Thoracic aorta (tissue), 2 donors: Measurements from ENCODE around the gene SAP30BP. TPM values are rescaled to one million over a fixed set of nuclear protein-coding genes. Genes with fewer than 3 reads are reported as not detected.
"Not testable (repeated sequence)": the region's sequence is repeated elsewhere in the genome, so short reads cannot be mapped to it uniquely, and the experiment has no call there.

Source experiments
- ATAC-seq: fragments of 150-250 bp; one replicate; pipeline ENCODE4 v1.8.0; 2017; ENCODE audit warnings: low read depth; ENCODE audit not compliant: insufficient number of reproducible peaks, low FRiP score
- DNase-seq: peaks from one replicate; pipeline ENCODE4 v3.0.0-alpha.2; 2020; ENCODE audit warnings: low spot score
- H3K27ac ChIP-seq, 2 donors: fragments of 200-600 bp; sonication (generic); 1 replicate in 1 of 2; 2 replicates in 1 of 2; pipeline ENCODE4 v1.5.1; 2016; ENCODE audit warnings: mild to moderate bottlenecking in 2 of 2, moderate library complexity in 2 of 2
- H3K27me3 ChIP-seq: fragments of 200-600 bp; sonication (generic); replicated peaks from 2 replicates; pipeline ENCODE4 v1.6.0; 2016; ENCODE audit warnings: mild to moderate bottlenecking; ENCODE audit not compliant: insufficient read depth
- H3K36me3 ChIP-seq: fragments of 200-600 bp; sonication (generic); one replicate; pipeline ENCODE4 v1.5.1; 2016
- H3K4me1 ChIP-seq, 2 donors: fragments of 200-600 bp; sonication (generic); 1 replicate in 1 of 2; 2 replicates in 1 of 2; pipeline versions ENCODE4 v1.5.1 to v1.6.0; 2016; ENCODE audit warnings: low read depth in 2 of 2, mild to moderate bottlenecking in 1 of 2; ENCODE audit not compliant: control insufficient read depth in 1 of 2
- H3K4me3 ChIP-seq: fragments of 200-600 bp; sonication (generic); 2 replicates; pipeline ENCODE4 v1.5.1; 2016; ENCODE audit warnings: mild to moderate bottlenecking
- H3K9me3 ChIP-seq: fragments of 200-600 bp; sonication (generic); 2 replicates; pipeline ENCODE4 v1.5.1; 2016
- total RNA-seq, 2 donors: library from RNA; depleted of rRNA; stranded (reverse); fragments of >200 nt; gene quantifications; one replicate each; pipeline versions ENCODE4 v1.1.0 to v1.2.3, GENCODE V29; 2016
- TF ChIP-seq, protein P1 (sequence below): fragments of 200-600 bp; sonication (generic); IDR thresholded peaks from one replicate; pipeline ENCODE4 v1.5.1; 2019; ENCODE audit warnings: antibody characterized with exemption

Gene SAP30BP
- total RNA-seq, 2 donors from 2014 or later: 65.1 to 70.4 TPM

DNA sequence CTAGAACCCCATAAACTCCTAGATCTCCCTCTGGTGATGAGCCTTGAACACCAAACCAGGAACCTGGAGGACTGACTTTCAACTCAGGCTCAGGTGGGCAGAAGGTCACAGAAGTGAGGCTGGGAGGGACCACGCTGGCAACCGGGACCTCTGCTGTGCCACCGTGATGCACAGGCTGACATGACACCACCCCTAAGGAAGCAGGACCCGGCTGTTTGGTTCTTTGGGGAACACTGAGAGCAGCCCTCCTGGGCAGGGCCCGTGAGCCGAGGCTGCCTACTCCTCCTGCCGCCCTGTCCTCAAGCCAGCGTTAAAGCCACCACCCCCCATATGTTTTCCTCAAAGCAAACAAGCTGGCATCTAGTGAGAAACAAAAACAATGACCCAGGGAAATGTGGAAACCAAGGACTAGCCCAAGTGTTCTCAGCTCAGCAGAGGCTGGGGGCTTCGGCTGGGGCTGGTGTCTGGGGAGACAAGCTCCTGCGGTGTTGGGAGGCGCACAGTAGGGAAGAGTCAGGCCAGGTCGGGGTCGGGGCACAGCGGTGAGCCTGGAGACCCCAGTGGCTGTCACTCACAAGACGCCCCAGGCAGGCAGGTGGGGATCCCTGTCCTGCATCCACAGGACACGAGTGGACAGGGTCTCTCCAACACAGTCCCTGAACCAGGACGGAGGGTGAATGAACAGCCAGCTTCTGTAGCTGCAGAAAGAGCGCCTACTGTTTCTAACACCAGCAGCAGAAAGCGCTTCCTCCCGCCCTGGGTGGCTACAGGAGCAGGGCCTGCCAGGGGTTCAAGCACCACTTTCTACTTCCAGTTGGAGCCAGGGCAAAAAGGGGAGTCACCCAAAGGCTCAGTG, 32.2 kb upstream of the SAP30BP start:
- no peak overlapping the region for H3K27ac ChIP-seq
- H3K36me3 ChIP-seq: no peaks in the 10 kb centered on the region
- DNase-seq (no peak), ATAC-seq (no peak)
- H3K9me3 ChIP-seq: no peaks in the 10 kb centered on the region
- H3K4me1 ChIP-seq: peaks cover 10 to 23% of the 10 kb centered on the region in 2 donors
- H3K4me3 ChIP-seq: no peak overlapping the region
- TF ChIP-seq, protein P1, sequence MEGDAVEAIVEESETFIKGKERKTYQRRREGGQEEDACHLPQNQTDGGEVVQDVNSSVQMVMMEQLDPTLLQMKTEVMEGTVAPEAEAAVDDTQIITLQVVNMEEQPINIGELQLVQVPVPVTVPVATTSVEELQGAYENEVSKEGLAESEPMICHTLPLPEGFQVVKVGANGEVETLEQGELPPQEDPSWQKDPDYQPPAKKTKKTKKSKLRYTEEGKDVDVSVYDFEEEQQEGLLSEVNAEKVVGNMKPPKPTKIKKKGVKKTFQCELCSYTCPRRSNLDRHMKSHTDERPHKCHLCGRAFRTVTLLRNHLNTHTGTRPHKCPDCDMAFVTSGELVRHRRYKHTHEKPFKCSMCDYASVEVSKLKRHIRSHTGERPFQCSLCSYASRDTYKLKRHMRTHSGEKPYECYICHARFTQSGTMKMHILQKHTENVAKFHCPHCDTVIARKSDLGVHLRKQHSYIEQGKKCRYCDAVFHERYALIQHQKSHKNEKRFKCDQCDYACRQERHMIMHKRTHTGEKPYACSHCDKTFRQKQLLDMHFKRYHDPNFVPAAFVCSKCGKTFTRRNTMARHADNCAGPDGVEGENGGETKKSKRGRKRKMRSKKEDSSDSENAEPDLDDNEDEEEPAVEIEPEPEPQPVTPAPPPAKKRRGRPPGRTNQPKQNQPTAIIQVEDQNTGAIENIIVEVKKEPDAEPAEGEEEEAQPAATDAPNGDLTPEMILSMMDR: no peak
- no peaks in the 10 kb centered on the region for H3K27me3 ChIP-seq

DNA sequence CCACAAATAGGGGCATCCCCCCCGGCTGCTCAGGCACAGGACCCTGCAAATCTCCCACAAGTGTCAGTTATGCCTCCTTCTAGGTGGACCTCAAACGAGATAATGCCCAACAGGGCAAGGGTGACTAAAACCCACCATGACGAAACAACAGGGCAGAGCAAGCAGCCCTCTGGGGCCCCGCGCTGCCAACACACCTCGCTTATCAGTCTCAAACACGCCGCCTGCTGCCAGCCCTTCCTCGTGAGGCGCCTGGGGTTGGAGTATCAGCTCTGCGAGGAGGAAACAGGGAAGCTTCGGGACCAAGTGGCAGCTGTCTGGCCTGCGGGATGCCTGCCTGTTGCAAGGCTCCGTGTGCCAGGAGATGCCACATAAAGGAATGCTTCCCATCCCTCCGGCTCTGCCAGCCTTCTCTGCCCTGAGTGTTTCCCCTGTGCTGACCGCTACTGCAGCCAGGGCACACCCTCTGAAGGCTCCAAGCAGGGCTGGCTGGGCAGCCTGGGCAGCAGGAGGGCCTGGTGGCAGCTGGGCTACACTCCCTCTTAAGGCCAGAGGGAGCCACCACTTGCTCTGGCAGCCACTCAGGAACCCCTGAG, 31.4 kb upstream of the SAP30BP start:
- Histone ChIP-seq H3K27ac (no peak overlapping the region), H3K36me3 (no peaks in the 10 kb centered on the region), H3K9me3 (no peaks in the 10 kb centered on the region), H3K4me1 (peaks cover 10 to 23% of the 10 kb centered on the region in 2 donors), H3K27me3 (no peaks in the 10 kb centered on the region), H3K4me3 (no peak overlapping the region)
- ATAC-seq: no peak
- DNase-seq: no peak
- TF ChIP-seq, protein P1: no peak

DNA sequence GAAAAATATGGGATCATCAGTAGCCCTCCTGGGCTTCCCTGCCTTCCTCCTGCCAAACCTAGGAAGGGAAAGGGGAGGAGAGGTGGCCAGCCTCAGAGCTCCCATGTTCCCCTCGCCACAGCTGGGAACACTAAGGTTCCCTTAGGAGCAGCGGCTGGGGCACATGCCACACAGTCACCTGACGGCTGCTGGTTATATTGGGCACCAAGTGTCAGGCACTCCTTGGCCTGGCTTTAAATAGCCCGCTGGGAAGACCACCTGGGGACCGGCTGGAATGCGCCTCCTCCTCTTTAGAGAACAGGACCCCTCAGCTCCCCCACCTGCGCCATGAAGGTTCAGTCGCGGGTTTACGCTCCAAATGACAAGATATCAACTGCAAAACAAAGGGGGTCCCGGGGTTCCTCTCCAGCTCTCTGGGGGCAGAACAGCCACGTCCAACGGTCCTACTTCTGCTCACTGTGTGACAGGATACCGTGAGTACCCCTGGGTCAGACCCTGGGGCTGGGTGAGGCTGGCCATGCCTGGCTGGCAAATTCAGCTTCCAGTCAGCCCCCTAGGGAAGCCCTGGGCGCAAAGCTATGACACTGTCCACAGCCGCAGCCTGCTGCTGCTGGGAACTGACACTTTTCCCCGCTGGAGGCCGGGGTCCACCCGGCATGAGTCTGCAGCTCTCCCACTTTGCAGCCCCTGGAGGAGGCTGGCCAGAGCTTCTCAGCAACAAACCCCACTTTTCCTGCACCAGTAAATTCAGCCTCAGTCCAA, 30.6 kb upstream of the SAP30BP start:
- ATAC-seq (no peak), DNase-seq (no peak)
- no peak overlapping the region for H3K27ac ChIP-seq
- H3K27me3 ChIP-seq: no peaks in the 10 kb centered on the region
- TF ChIP-seq, protein P1: no peak
- no peaks in the 10 kb centered on the region for H3K9me3 ChIP-seq
- H3K4me3 ChIP-seq: no peak overlapping the region
- no peaks in the 10 kb centered on the region for H3K36me3 ChIP-seq
- peaks cover 10 to 23% of the 10 kb centered on the region in 2 donors for H3K4me1 ChIP-seq

DNA sequence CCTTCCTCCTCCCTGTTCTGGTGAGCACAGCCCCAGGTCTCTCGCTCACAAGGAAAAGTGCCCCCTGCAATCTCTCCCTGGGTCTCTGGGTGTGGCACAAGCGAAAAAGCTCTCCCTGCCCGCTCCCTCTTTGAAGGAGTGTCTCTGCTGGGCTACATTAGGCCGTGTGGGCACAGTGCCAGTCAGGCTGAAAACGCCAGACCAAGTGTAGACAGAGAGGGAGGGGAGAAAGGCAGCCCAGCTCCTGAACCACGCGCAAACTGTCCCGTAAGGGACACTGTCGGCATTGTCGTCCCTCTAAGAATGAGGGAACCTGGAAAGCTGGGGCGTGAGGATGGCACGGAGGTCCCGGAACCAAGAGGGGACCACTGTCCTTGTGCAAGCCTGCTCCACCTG, 30.0 kb upstream of the SAP30BP start:
- no peak overlapping the region for H3K27ac ChIP-seq
- no peaks in the 10 kb centered on the region for H3K9me3 ChIP-seq
- no peak overlapping the region for H3K4me3 ChIP-seq
- peaks cover 10 to 23% of the 10 kb centered on the region in 2 donors for H3K4me1 ChIP-seq
- TF ChIP-seq, protein P1: no peak
- ATAC-seq: no peak
- no peaks in the 10 kb centered on the region for H3K36me3 ChIP-seq
- no peaks in the 10 kb centered on the region for H3K27me3 ChIP-seq
- no peak for DNase-seq

DNA sequence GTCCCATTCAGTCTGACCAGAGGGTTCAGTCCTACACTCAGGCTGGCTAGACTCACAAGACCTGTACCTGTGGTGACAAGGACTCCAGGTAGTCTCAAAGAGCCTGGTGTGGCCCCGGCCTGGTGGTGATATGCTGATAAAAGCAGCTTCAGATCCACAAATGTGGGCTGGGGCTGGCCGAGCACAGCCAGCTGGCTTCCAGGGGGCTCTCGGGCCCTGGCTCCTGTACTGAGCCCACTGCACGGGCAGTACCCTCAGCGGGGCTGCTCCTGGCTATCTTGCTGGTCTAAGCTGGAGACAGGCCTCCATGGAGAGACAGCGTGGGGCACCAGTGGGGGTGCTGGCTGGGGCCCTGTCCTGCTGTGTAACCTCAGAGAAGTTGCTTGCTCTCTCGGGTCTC, 29.6 kb upstream of the SAP30BP start:
- no peaks in the 10 kb centered on the region for H3K27me3 ChIP-seq
- H3K4me1 ChIP-seq: peaks cover 10 to 20% of the 10 kb centered on the region in 2 donors
- H3K9me3 ChIP-seq: no peaks in the 10 kb centered on the region
- no peak overlapping the region for H3K4me3 ChIP-seq
- H3K27ac ChIP-seq: no peak overlapping the region
- H3K36me3 ChIP-seq: no peaks in the 10 kb centered on the region
- DNase-seq (no peak), ATAC-seq (no peak)
- TF ChIP-seq, protein P1: no peak

DNA sequence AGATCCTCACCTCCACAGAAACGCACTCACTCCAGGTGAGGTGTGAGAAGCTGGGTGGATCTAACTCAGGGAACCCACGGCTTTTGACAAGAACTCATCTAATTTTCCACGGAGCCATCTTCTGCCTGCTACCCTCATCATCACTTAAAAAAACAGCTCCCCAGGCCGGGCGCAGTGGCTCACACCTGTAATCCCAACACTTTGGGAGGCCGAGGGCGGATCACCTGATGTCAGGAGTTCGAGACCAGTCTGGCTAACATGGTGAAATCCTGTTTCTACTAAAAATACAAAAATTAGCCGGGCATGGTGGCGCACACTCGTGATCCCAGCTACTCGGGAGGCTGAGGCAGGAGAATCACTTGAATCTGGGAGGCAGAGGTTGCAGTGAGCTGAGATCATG, 29.1 kb upstream of the SAP30BP start:
- not testable (repeated sequence) for H3K36me3 ChIP-seq

More for the DNA sequence above, 29.1 kb upstream of the SAP30BP start:
- ATAC-seq, H3K4me3 ChIP-seq, H3K9me3 ChIP-seq, H3K27ac ChIP-seq, H3K27me3 ChIP-seq, DNase-seq: not testable (repeated sequence)
- H3K4me1 ChIP-seq: peaks cover 10 to 15% of the 10 kb centered on the region in 2 donors
